GM19351 (cell line): ENCODE results near the gene PPM1B.
"Not testable (repeated sequence)": the region's sequence is repeated elsewhere in the genome, so short reads cannot be mapped to it uniquely, and the experiment has no call there.

Source experiments
- ATAC-seq: cut with Tn5 transposase; IDR thresholded peaks from one replicate; pipeline ENCODE4 v1.9.1; 2021; ENCODE audit warnings: mild to moderate bottlenecking, moderate library complexity; ENCODE audit not compliant: unreplicated experiment

The PPM1B gene

DNA sequence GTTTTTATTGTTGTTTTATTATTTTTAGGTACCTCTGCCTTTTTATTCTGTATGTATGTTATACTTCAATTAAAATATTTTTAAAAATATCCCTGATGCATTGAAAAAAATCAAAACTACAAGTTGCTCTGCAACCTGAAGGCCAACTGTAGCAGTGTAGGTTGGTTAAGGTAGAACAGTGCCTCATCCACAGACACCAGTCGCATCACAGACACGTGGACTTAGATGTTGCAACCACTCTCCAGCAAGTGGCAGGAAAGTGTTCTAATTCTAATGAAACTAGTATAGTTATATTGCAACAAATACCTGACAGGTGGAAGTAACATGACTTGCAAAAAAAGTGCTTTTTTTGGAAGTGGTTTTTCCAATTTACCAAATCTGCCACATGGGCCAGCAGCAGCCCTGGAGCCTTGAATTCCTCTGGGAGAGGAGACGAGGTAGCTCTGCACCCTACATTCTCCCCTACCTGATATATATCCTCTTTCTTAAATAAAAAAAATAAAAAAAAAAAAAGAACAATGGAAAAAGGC, 78.2 kb downstream of the PPM1B start:
- no peak for ATAC-seq

DNA sequence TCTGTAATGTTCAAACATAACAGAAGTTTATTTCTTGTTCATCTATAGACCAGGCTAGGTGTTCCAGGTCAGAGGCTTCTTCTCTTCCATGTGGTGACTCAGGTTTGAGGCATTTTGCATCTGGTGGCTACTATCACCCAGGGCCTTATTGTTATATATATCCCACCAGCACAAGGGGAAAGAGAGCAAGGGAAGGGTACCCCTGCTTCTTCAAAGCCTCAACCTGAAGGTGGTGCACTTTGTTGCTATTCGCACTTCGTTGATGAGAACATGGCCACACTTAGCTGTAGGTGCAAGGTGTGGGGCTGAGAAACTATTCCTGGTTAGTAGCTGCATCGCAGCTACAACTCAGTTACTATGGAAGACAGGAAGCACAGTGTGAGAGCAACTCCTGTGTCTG, 79.2 kb downstream of the PPM1B start:
- ATAC-seq: no peak

DNA sequence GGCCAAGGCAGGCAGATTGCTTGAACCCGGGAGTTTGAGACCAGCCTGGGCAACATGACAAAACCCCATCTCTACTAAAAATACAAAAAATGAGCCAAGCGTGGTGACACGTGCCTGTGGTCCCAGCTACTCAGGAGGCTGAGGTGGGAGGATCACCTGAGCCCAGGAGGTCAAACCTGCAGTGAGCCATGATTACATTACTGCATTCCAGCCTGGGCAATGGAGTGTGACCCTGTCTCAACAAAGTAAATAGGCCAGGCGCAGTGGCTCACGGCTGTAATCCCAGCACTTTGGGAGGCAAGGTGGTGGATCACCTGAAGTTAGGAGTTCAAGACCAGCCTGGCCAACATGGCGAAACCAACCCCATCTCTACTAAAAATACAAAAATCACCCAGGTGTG, 80.6 kb downstream of the PPM1B start:
- not testable (repeated sequence) for ATAC-seq

DNA sequence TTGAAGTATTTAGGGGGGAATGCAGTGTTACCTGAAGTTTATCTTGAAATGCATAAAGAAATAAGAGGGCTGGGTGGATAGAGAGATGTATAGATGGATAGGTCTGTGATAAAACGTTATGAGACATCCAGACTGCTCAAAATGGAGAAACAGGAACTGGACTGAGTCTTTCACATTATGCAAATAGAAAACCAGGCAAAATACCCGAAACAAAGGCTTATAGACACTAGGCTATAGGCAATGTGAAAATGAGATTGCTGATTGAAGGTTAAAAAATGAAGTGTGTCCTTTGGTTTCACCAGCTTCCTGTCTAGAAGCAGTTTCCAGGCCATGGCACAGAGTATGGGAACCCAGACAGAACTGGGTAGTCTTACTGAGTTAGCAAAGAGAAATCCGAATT, 81.7 kb downstream of the PPM1B start:
- ATAC-seq: peak; percentile 75

DNA sequence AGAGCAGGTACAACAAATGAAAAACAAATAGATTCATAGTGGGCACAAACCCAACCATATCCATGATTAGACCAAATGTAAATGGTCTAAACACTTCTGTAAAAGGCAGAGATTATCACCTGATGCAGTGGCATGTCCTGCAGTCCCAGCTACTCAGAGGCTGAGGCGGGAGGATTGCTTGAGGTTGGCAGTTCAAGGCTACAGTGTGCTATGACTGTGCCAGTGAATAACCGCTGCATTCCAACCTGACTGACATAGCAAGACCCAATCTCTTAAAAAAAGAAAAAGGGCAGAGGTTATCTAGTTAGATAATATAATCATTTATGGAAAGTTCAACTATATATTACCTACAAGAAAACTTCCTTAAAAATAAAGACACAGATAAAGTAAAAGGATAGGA, 85.3 kb downstream of the PPM1B start:
- ATAC-seq: no peak

DNA sequence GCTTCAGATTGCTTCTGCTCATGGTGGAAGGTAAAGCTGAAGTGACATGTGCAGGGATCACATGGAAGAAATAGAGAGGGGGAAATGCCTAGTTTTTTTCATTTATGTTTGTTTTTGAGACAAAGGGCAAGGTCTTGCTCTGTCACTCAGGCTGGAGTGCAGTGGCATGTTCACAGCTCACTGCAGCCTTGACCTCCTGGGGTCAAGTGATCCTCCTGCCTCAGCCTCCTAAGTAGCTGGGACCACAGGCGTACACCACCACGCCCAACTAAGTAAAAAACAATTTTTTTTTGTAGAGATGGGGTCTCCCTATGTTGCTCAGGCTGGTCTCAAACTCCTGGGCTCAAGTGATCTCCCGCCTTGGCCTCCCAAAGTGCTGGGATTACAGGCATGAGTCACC, 87.0 kb downstream of the PPM1B start:
- ATAC-seq: not testable (repeated sequence)

DNA sequence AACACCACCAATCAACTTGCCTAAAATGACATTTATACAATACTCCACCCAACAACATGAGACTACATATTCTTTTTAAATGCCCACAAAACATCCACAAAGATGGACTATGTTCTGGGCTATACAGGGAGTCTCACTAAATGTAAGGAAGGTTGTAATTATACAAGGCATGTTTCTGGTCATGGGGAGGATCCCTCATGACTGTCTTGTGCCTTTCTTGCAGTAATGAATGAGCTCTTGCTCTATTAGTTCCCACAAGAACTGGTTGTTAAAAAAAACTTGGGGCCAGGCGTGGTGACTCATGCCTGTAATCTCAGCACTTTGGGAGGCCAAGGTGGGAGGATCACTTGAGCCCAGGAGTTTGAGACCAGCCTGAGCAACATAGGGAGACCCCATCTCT, 89.1 kb downstream of the PPM1B start:
- ATAC-seq: not testable (repeated sequence)

DNA sequence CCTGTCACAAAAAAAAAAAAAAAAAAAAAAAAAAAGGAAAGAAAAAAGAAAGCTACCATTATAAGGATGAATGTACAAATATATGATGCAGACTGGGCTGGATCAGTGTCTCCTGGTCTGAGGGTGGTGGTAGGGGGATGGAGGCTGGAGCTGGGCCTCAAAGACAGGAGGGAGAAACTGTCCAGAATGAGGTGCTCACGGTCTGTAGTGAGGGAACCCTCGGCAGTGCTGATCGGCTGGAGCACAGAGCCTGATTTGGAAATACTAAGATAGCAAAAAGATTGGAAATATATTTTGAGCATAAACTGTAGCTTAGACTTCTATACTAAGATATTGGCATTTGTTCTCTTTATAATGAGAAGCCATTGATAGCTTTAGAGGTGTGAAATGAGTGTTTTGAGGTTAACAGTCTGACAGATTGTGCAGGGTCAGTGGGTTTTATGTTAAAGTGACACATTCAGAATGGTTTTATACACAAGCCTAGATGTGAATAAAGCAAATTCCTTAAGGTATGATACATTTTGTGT, 98.7 kb downstream of the PPM1B start:
- no peak for ATAC-seq

DNA sequence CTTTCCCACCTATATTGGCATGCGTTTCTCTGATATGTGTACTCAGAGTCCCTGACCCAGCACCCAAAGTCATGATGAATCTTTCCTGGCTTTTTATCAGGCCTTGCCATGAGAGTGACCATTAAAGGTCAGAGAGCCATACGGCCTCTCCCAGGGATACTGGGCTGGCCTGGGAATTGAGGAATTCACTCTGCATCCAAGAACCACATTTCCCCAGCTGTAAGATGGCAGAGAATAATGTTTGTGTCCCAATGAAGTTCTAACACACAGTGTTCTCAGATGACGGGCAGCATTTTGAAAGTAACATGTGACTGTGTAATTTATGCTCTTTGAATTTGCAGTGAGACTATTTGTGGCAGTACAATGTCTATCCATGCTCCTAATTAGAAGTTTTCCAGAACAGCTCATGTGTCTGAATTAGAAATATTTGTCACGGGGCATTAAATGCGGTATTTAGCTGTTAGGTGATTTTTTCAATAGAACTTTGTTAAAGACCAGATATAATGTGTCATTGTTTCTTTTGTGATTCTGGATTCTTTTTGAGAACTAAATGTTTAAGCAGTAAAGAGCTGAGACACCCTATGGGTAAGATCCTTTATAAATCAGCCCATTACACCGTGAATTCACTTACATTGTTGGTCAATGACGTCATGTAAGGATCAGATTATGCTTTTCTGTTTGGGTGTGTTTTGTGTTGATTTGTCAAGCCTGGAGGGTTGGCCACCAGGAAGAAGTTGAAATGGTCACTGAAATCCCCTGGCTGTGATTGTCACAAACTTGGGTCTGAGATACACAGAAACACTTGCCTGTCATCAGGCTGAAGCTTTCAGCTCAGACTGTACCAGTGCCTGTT, 99.3 kb downstream of the PPM1B start:
- ATAC-seq: no peak

DNA sequence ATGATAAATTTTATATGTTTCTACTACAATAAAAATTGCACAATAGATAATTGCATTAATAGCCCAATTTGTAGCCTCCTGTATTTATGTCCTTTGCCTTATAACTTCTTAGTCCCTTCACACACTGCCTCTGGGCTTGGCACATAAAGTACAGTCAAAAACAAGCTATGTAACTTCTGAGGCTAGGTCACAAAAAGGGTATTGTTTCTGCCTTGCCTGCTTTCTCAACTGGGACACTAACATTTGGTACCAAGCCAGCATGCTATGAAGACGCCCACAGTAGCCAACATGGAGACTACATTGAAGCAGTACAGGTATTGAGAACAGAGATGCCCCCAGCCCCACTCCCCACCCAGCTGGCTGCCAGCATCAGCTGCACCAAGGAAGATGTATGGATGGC, 101.2 kb downstream of the PPM1B start:
- ATAC-seq: no peak

DNA sequence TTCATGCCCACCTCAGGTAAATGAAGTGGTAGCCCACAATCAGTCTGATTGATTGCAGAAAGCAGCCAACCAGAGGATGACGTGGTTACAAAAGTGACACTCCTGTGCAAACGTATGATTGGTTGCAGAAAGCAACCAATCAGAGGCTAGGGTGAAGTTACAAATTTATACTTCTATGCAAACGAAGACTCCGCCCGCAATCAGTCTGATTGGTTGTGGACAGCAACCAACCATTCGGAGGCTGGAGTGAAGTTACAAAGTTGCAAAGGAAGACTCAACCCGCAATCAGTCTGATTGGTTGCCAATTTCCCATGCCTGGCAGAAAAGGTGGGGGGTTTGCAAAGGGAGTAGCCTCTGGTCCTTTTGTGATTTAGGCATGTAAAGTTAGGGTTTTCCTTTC, 102.6 kb downstream of the PPM1B start:
- no peak for ATAC-seq

DNA sequence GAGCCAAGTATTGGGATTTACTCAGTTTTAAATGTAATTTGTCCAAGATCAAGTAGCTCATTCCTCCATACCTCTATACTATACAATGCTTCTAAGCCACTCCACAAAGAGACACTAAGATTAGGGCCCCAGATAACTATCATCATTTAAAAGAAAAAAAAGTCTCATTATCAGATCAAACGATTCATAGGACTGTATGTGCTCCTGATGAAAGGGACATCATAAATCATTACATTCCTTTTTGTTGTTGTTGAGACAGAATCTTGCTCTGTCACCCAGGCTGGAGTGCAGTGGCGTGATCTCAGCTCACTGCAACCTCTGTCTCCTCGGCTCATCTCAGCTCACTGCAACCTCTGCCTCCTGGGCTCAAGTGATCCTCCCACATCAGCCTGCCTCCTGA, 104.4 kb downstream of the PPM1B start:
- no peak for ATAC-seq

DNA sequence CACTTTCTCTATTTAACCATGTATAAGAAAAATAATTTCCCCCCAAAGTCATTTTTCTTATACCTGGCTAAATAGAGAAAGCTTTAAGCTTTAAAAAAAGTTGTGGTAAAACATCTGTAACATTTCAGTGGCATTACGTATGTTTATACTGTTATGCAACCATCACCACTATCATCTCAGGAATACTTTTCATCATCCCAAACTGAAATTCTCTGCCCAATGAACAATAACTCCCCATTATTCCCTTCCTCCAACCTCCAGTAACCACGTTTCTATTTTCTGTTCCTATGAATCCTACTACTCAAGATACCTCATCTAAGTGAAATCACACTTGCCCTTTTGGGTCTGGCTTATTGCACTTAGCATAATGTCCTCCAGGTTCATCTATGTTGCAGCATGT, 104.9 kb downstream of the PPM1B start:
- no peak for ATAC-seq

DNA sequence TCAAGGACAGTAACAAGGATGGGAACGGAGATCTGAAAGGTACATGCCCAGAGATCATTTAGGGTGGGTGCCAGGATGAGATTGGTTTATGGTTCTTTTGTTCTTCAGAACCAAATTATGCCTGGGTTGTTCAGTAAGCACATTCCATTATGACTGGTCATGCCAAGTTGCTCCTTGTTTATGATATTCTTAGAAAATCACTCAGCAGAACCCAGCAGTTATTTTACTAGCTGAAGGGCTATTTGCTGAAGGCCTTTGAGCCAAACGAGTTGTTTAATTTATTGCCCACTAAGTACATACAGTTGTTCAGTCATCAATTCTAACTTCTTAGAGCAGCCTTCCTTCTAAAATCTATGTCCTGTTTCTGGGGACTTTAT, 107.2 kb downstream of the PPM1B start:
- no peak for ATAC-seq

DNA sequence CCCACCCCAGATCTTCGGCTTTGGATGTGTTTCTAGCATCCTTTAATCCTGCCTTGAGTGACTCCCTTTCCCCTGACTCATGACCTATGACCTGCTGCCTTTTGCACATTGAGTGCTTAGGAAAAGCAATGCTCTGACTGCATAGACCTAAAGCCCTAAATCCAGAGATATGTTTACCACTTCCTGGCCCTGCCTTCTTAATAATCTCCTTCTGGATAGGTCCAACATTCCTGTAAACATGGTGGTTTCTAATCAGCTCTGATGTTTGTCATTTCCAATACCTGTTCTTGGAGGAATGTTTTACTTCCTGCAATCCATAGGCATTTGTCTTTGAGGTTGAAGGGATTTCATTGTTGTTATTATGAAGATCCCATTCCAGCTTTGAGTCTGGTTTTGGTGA, 108.9 kb downstream of the PPM1B start:
- no peak for ATAC-seq

DNA sequence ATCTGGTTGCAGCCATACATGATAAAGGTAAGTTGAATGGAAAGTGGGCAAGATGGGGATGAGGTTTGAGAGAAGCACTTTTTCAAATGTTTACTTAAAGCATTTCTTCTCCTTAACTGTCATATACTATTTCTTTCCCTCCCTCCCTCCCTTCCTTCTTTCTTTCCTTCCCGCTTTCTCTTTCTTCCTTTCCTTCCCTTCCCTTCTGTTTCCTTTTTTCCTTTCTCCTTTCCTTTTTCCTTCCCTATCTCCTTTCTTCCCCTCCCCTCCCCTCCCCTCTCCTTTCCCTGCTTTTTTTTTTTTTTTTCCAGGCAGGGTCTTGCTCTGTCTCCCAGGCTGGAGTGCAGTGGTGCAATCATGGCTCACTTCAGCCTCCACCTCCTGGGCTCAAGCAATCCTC, 112.2 kb downstream of the PPM1B start:
- ATAC-seq: no peak
